ENCODE measurements around the gene SAMD3.
"Not testable (repeated sequence)": the region's sequence is repeated elsewhere in the genome, so short reads cannot be mapped to it uniquely, and the experiment has no call there.

Gene SAMD3

DNA sequence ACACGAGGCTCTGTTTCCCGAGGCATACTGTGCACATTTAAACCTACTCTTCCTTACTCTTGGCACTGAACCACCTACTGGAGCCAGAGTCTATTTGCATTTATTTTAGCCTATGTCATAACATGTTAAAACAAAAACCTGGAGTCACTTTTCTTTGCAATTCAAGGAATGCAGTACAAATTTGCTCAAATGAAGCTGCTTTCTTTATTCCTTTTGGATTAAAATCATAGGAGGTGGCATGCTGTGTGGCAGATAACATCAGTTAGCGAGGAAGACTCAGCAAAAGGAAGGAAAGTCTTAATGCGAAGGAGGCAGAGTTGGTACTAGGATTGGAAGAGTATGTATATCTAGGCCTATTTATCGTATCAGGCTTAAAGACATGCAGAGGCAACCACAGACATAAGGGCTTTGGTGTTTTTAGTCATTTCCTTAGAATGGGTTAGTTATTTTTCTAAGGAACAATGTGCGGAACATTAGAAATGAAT, 92.9 kb downstream of the SAMD3 start:
- DNase-seq (ENCODE audit: low read depth) = no peak

- no peak for DNase-seq (ENCODE audit: low read depth)
Observed at GRCh38 chr6:130128326-130128725, 94.4 kb downstream of the SAMD3 start.

DNA sequence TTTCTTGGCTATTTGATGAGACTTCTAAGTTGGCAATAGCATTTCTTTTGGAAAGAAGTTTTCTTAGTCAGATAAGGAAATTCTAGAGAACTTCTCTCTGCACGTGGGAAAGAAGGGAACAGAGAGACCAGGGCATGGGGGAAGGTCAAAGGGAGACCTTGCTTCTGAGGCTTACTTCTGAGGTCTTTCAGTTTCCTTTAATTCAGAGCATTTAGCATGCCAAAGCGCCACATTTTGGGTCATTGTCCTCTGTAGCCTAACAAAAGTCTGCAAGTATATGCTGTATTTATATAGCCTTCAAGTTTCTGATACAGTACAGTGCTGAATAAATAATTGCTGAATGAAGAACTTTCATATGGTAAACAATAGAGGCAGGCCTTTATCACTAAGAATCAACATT, 95.6 kb downstream of the SAMD3 start:
- no peak for DNase-seq (ENCODE audit: low read depth)

DNA sequence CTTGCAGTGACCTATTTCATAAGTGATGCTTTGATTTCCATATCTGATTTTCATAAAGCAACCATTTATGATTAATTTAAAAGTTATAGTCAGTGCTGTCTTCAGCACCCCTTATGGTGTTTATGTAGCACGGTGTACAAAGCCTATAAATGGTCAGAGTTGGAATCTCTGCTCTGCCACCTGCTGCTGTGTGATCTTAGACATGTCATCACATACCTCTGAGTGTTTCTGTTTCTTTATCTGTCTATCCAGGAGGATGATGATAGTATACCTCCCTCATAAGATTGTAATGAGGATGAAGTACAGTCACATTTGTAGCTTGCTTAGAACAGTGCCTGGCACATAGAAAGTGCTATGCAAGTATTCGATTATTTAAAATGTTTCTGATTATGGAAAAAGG, 100.5 kb downstream of the SAMD3 start:
- DNase-seq (ENCODE audit: low read depth) = no peak

GRCh38 chr6:130120731-130121130, 102.0 kb downstream of the SAMD3 start:
- no peak for DNase-seq (ENCODE audit: low read depth)

GRCh38 chr6:130119211-130119610, 103.5 kb downstream of the SAMD3 start:
- DNase-seq (ENCODE audit: low read depth) = no peak

DNA sequence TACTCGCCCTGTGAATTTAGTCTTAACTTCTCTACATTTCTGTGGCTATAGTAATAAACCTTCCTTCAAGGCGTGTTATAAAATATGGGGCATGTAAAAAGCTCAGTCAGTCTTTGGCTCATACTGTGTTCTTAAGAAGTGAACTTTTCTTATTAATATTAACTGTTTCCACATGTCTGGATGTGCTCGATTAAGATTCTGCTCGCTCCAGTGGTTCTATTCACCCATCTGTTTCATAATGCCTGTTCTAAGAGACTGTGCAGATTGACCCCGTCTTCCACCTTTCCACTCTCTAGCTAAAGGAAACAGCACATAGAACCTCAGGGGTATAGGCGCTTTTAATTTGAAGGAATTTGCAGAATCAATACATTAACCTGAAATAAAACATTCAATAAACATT, 104.5 kb downstream of the SAMD3 start:
- DNase-seq (ENCODE audit: low read depth) = no peak

DNA sequence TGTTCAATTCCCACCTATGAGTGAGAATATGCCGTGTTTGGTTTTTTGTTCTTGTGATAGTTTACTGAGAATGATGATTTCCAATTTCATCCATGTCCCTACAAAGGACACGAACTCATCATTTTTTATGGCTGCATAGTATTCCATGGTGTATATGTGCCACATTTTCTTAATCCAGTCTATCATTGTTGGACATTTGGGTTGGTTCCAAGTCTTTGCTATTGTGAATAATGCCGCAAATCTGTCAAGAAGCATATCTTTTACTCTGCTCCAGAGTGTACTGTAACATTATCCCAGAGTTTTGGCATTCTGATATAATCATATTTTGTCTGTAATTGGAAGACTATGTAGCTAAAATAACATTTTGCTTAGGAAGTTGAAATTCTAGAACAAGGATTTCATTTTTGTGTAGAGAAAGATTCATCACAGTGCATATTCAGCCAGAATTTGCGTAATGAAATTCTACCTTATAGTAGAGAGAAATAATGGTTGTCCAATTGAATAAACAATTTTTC, 105.5 kb downstream of the SAMD3 start:
- not testable (repeated sequence) for DNase-seq (ENCODE audit: low read depth)

DNA sequence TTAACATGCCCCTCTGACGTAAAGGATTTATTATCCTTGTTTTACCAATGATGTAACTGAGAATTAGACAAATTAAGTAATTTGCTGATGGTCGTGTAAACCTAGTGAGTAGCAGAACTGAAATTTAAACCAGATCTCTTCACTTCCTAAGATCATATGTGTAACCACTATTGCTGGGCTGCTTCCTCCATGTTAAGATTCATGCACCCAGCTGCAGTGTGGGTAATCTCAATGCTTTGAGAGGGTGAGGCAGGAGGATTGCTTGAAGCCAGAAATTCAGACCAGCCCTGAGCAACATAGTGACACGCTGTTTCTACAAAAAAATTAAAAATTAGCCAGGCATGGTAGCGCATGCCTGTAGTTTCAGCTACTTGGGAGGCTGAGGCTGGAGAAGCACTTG, 106.5 kb downstream of the SAMD3 start:
- no peak for DNase-seq (ENCODE audit: low read depth)

GRCh38 chr6:130115036-130115435, 107.7 kb downstream of the SAMD3 start:
- no peak for DNase-seq (ENCODE audit: low read depth)

DNA sequence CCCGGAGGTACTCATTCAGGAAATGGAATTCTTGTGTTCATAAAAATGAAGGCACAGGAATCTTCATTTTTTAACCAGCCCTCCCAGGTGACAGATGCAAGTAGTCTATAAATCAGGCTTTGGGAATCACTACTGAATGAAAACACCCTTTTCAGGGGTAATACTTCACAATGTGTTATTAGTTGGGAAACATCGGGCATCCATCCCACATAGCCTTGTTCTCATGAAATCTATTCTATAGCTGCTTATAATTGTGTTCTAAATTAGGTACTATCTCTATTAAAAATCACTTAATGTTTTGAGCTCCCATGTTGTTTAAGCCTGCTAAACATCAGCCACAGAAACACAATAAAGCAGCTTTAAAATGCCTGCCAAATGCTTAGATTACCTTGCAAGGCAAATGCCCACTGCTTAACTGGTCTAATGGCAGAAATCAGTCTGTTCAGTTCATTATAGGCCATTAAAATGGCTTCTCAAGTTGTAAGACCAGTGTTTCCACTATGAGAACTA, 109.5 kb downstream of the SAMD3 start:
- no peak for DNase-seq (ENCODE audit: low read depth)

DNA sequence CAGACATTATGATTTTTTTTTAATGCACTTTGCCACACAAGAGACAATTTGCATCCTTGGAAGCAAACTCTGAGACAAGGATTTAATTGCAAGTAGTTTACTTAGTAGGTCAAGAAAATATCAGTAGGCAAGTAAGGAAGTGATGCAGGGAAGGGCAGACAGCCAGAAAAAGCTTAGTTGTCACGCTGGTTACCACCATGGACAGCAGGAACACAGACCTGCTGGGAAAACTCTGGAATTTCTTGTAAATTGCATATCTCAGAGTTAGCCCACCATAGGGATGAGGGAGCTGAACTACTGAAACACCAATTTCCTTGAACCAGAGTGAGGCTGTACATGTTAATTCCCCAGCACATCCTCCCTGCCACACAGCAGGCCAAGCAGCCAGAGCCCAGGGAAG, 111.7 kb downstream of the SAMD3 start:
- no peak for DNase-seq (ENCODE audit: low read depth)

DNA sequence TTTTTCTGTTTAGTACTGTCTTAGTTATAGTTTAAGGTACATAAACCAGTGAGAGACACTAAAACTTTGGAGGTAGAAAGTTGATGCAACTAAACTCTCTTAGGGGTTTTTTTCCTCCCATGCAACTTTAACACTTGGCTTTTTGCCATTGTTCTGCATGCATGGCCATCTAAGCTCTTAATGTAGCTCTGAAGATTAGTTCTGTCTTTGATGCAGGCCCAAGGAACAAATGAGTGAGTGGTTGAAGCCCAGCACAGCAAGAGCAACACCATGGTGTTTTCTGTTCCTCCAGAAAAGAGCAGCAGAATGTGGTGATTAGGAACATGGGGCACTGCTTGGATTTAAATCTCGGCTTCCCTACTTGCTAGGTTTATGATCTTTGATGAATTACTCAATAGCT, 115.0 kb downstream of the SAMD3 start:
- no peak for DNase-seq (ENCODE audit: low read depth)

- DNase-seq (ENCODE audit: low read depth) = no peak
Observed at GRCh38 chr6:130105996-130106704, 116.6 kb downstream of the SAMD3 start.

DNA sequence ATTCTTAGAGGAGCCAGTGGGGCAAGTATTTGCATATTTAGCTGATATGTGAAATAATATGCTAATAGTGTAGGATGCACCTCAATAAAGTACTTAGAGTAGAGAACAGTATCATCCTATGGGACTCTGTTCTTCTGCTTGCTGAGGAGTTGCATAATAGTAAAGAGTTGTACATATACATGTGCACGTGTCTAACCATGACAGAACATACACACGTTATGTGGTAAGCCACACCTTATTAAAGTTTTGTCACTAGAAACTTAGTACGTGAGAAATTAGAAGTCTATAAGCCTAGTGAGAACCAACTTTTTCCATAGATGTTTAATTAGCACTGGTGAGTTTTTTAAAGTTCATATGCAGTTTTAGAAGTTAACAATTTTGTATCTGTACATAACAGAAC, 123.6 kb downstream of the SAMD3 start:
- DNase-seq (ENCODE audit: low read depth) = no peak

DNA sequence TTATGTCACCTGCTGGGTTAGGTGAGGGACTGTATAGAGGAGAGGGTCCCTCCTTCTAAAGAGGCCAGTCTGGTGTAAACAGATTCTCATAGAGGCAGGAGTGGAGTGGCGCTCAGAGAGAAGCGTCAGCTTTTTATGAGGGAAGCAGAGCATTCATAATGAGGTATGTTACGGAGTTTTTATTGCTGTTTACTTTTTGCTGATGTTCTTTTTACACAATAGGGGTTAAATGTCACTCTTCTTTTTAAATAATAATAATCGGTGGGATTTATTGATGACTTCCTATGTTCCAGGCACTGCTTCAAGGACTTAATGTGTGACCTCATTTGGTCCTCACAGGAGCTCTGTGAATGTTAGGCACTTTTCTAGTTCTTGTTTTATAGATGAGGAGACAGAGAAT, 124.4 kb downstream of the SAMD3 start:
- DNase-seq (ENCODE audit: low read depth) = no peak
